H9 (cell line): ENCODE data around the gene SPA17. TPM values are rescaled to one million over a fixed set of nuclear protein-coding genes. Genes with fewer than 3 reads are reported as not detected.

Experiments
- DNase-seq: peaks from one replicate; pipeline ENCODE4 v3.0.0-alpha.2; 2017
- H2AFZ ChIP-seq: one replicate; pipeline ENCODE4 v1.6.1; 2013; ENCODE audit warnings: mild to moderate bottlenecking, low read length, control low read depth, moderate library complexity
- H2AK5ac ChIP-seq: 2 replicates; pipeline ENCODE4 v1.6.1; 2013; ENCODE audit warnings: low read length, control low read depth, mixed read lengths; ENCODE audit not compliant: insufficient read length
- H2BK120ac ChIP-seq: one replicate; pipeline ENCODE4 v1.6.1; 2013; ENCODE audit warnings: low read depth, mild to moderate bottlenecking, low read length, control low read depth, inconsistent platforms; ENCODE audit not compliant: poor library complexity, severe bottlenecking
- H2BK12ac ChIP-seq: 2 replicates; pipeline ENCODE4 v1.6.1; 2013; ENCODE audit warnings: low read length, control low read depth, mixed read lengths, low read depth; ENCODE audit not compliant: insufficient read length
- H2BK15ac ChIP-seq: 2 replicates; pipeline ENCODE4 v1.6.1; 2013; ENCODE audit warnings: low read depth, low read length, control low read depth
- H2BK20ac ChIP-seq: one replicate; pipeline ENCODE4 v1.6.1; 2013; ENCODE audit warnings: low read depth, mild to moderate bottlenecking, low read length, control low read depth, inconsistent platforms; ENCODE audit not compliant: poor library complexity, severe bottlenecking
- H2BK5ac ChIP-seq: 2 replicates; pipeline ENCODE4 v1.6.1; 2013; ENCODE audit warnings: low read length, control low read depth, mixed read lengths; ENCODE audit not compliant: insufficient read length
- H3K14ac ChIP-seq: 2 replicates; pipeline ENCODE4 v1.6.1; 2013; ENCODE audit warnings: low read length, control low read depth; ENCODE audit not compliant: insufficient read depth
- H3K18ac ChIP-seq: 2 replicates; pipeline ENCODE4 v1.6.1; 2013; ENCODE audit warnings: low read depth, mild to moderate bottlenecking, mixed read lengths, low read length, control low read depth; ENCODE audit not compliant: insufficient read length
- H3K23ac ChIP-seq: 2 replicates; pipeline ENCODE4 v1.6.1; 2013; ENCODE audit warnings: low read length, control low read depth, mixed read lengths, low read depth; ENCODE audit not compliant: insufficient read length
- H3K23me2 ChIP-seq: 2 replicates; pipeline ENCODE4 v1.6.1; 2013; ENCODE audit warnings: low read depth, mild to moderate bottlenecking, mixed read lengths, low read length, control low read depth; ENCODE audit not compliant: insufficient read length, poor library complexity, severe bottlenecking
- H3K27ac ChIP-seq: 2 replicates; pipeline ENCODE4 v1.5.1; 2013; ENCODE audit warnings: low read length, control low read depth, mixed read lengths, low read depth; ENCODE audit not compliant: insufficient read length
- H3K27me3 ChIP-seq: 2 replicates; pipeline ENCODE4 v1.6.1; 2013; ENCODE audit warnings: low read length, control low read depth, inconsistent platforms; ENCODE audit not compliant: insufficient read depth
- H3K4ac ChIP-seq: 2 replicates; pipeline ENCODE4 v1.6.1; 2013; ENCODE audit warnings: low read depth, mild to moderate bottlenecking, control low read depth, inconsistent platforms, low read length, moderate library complexity
- H3K4me1 ChIP-seq: 2 replicates; pipeline ENCODE4 v1.6.1; 2013; ENCODE audit warnings: low read length, control low read depth, inconsistent platforms; ENCODE audit not compliant: insufficient read depth
- H3K4me2 ChIP-seq: 2 replicates; pipeline ENCODE4 v1.6.1; 2013; ENCODE audit warnings: low read length, control low read depth, mixed read lengths; ENCODE audit not compliant: insufficient read length, insufficient read depth
- H3K56ac ChIP-seq: 2 replicates; pipeline ENCODE4 v1.6.1; 2013; ENCODE audit warnings: low read depth, mild to moderate bottlenecking, mixed read lengths, low read length, control low read depth; ENCODE audit not compliant: insufficient read length
- H3K79me1 ChIP-seq: 2 replicates; pipeline ENCODE4 v1.6.1; 2013; ENCODE audit warnings: low read depth, mild to moderate bottlenecking, moderate library complexity, low read length, control low read depth, inconsistent platforms; ENCODE audit not compliant: insufficient read depth, poor library complexity, severe bottlenecking
- H3K79me2 ChIP-seq: 2 replicates; pipeline ENCODE4 v1.6.1; 2013; ENCODE audit warnings: low read length, control low read depth, inconsistent platforms; ENCODE audit not compliant: insufficient read depth
- H3K9ac ChIP-seq: 2 replicates; pipeline ENCODE4 v1.6.1; 2013; ENCODE audit warnings: low read length, control low read depth, mixed read lengths; ENCODE audit not compliant: insufficient read length; ENCODE audit errors: extremely low read depth
- H3K9me3 ChIP-seq: one replicate; pipeline ENCODE4 v1.6.1; 2013; ENCODE audit warnings: low read depth, low read length, inconsistent platforms; ENCODE audit not compliant: control insufficient read depth
- H3T11ph ChIP-seq: one replicate; pipeline ENCODE4 v1.6.1; 2013; ENCODE audit warnings: mild to moderate bottlenecking, low read length, control low read depth, inconsistent platforms
- H4K20me1 ChIP-seq: one replicate; pipeline ENCODE4 v1.6.1; 2013; ENCODE audit not compliant: control insufficient read depth, insufficient read length, insufficient read depth
- H4K5ac ChIP-seq: 2 replicates; pipeline ENCODE4 v1.6.1; 2013; ENCODE audit warnings: low read depth, mild to moderate bottlenecking, mixed read lengths, low read length, control low read depth; ENCODE audit not compliant: insufficient read length
- H4K8ac ChIP-seq: replicated peaks from 2 replicates; pipeline ENCODE4 v1.6.1; 2013; ENCODE audit warnings: low read length, control low read depth, mixed read lengths, low read depth; ENCODE audit not compliant: insufficient read length
- H4K91ac ChIP-seq: 2 replicates; pipeline ENCODE4 v1.6.1; 2013; ENCODE audit warnings: low read depth, mild to moderate bottlenecking, moderate library complexity, mixed read lengths, low read length, control low read depth; ENCODE audit not compliant: insufficient read length
- H3K27ac Mint-ChIP-seq, 3 experiments: 2 replicates in 2 of 3; 3 replicates in 1 of 3; pipeline ENCODE4 v1.8.0; 2020 to 2021; ENCODE audit warnings: mixed read lengths in 3 of 3, mild to moderate bottlenecking in 1 of 3, moderate library complexity in 1 of 3
- H3K27me3 Mint-ChIP-seq: 2 replicates; pipeline ENCODE4 v1.8.0; 2021; ENCODE audit warnings: low read depth, mild to moderate bottlenecking, moderate library complexity, mixed read lengths
- H3K36me3 Mint-ChIP-seq, 3 experiments: 2 replicates in 2 of 3; 3 replicates in 1 of 3; pipeline ENCODE4 v1.8.0; 2020 to 2021; ENCODE audit warnings: low read depth in 3 of 3, mixed read lengths in 3 of 3; ENCODE audit not compliant: insufficient read depth in 1 of 3
- H3K4me1 Mint-ChIP-seq, 2 experiments: 2 replicates each; pipeline ENCODE4 v1.8.0; 2020; ENCODE audit warnings: mixed read lengths in 2 of 2
- H3K4me3 Mint-ChIP-seq, 2 experiments: 2 replicates in 1 of 2; 3 replicates in 1 of 2; pipeline ENCODE4 v1.8.0; 2020 to 2021; ENCODE audit warnings: mild to moderate bottlenecking in 2 of 2, mixed read lengths in 2 of 2, moderate library complexity in 1 of 2
- H3K9me3 Mint-ChIP-seq, 2 experiments: 2 replicates in 1 of 2; 3 replicates in 1 of 2; pipeline ENCODE4 v1.8.0; 2020; ENCODE audit warnings: mild to moderate bottlenecking in 2 of 2, mixed read lengths in 2 of 2, moderate library complexity in 1 of 2
- CTCF ChIP-seq: fragments of 200-600 bp; sonication (generic); conservative IDR thresholded peaks from 3 replicates; pipeline ENCODE4 v1.8.0; 2021; ENCODE audit warnings: antibody characterized with exemption, mild to moderate bottlenecking
- WGBS: extraction: QIAGEN DNeasy Blood & Tissue Kit; methylation state at CpG from one replicate; pipeline ENCODE4 v1.1.7; 2013; ENCODE audit warnings: missing lambda C conversion rate, low lambda C conversion rate, mixed read lengths; ENCODE audit not compliant: insufficient read length; ENCODE audit errors: extremely low coverage; 5-methylcytosine and 5-hydroxymethylcytosine counted together
- total RNA-seq: library from RNA; stranded (reverse); gene quantifications from 2 replicates; pipeline ENCODE4 v1.2.1, GENCODE V29; 2021

SPA17 gene
- total RNA-seq, 1 experiment from 2014 or later: 6.9 TPM

- Histone ChIP-seq H4K20me1 (no peaks in the 10 kb centered on the region), H3K79me2 (no peaks in the 10 kb centered on the region), H3K14ac (no peak overlapping the region), H3K79me1 (no peaks in the 10 kb centered on the region), H4K91ac (no peak overlapping the region), H3K4me1 (peaks cover 2% of the 10 kb centered on the region; the same call in 1 of the 2 replicates), H3K18ac (no peak overlapping the region), H3K4me2 (no peak overlapping the region), H3K9ac (no peak overlapping the region), H3K23ac (no peak overlapping the region), H2AFZ (no peak overlapping the region), H3K27me3 (no peaks in the 10 kb centered on the region), H2AK5ac (no peak overlapping the region), H3K56ac (no peak overlapping the region), H3T11ph (no peak overlapping the region), H2BK120ac (no peak overlapping the region), H2BK12ac (no peak overlapping the region), H4K5ac (no peak overlapping the region), H3K4ac (no peak overlapping the region), H4K8ac (no peak overlapping the region), H3K27ac (no peak overlapping the region), H2BK20ac (no peak overlapping the region), H3K9me3 (no peaks in the 10 kb centered on the region), H3K23me2 (no peaks in the 10 kb centered on the region), H2BK15ac (no peak overlapping the region), H2BK5ac (no peak overlapping the region)
- WGBS: no CpG with 5 or more reads among the region's 1 CpG
- peaks cover 21 to 78% (median 60%) of the 10 kb centered on the region in 3 experiments; a peak in 6 of 7 replicates for H3K36me3 Mint-ChIP-seq
- H3K27me3 Mint-ChIP-seq: no peaks in the 10 kb centered on the region
- H3K4me3 Mint-ChIP-seq: no peak overlapping the region
- H3K27ac Mint-ChIP-seq: no peak overlapping the region
- no peaks in the 10 kb centered on the region for H3K9me3 Mint-ChIP-seq
- peak; percentile 44; the same call in 2 of the 3 replicates for TF ChIP-seq CTCF
- DNase-seq: no peak
- H3K4me1 Mint-ChIP-seq: peaks cover 1 to 4% of the 10 kb centered on the region in 2 experiments
Measured at GRCh38 chr11:124633355-124633754, 40.3 kb upstream of the SPA17 start.
